Measurements from ENCODE around the gene ACAT1. TPM values are rescaled to one million over a fixed set of nuclear protein-coding genes. Genes with fewer than 3 reads are reported as not detected.

ACAT1 gene
- total and polyA plus RNA-seq, 10 of the 15 experiments (the other 5 are each of a cell fraction or from before 2014, with no cell fraction given) = 57.1 to 139 (median 91.2) TPM

GRCh38 chr11:108137212-108137611, 15.8 kb downstream of the ACAT1 start (continued):
- no peak for TF ChIP-seq CUX1 (IDR thresholded peaks at IDR 0.05; ENCODE audit: insufficient replicate concordance, low read depth, low read length)
- TF ChIP-seq ZSCAN29 (IDR thresholded peaks at IDR 0.05) = no peak
- TF ChIP-seq STAT3 (IDR thresholded peaks at IDR 0.05; ENCODE audit: low read depth, low read length) = no peak
- no peak for TF ChIP-seq HDGF (IDR thresholded peaks at IDR 0.05)
- TF ChIP-seq E4F1 (IDR thresholded peaks at IDR 0.05; ENCODE audit: borderline replicate concordance, partially characterized antibody) = no peak
